ENCODE data around the gene DPEP1.
"Not testable (repeated sequence)": the region's sequence is repeated elsewhere in the genome, so short reads cannot be mapped to it uniquely, and the experiment has no call there.

The DPEP1 gene

GRCh38 chr16:89657442-89658220 lies 44.2 kb downstream of the DPEP1 start, which contains the start of the genes CHMP1A and SPATA33:
CHMP1A (minus strand) TSS chr16:89657708; CDS start chr16:89657588, 120 bp downstream.
SPATA33 (plus strand) TSS chr16:89657836; CDS start chr16:89657912, 76 bp downstream.
- DNase-seq (ENCODE audit: low read depth, low spot score), result no peak
- ChIA-PET CTCF (interaction anchor here (0.7 to 1.3 kb wide), 4 partner anchors 16 to 202 kb away, joined by 3 to 5 read pairs (median 4); partner anchors contain the start of gene CPNE7), POLR2A (interaction anchor here (0.5 to 1.1 kb wide), 4 partner anchors 24 to 243 kb away, joined by 3 to 5 read pairs (median 4); no protein-coding TSS in a partner anchor)
- peak within 1 kb of the TSS; percentile 95 for H3K4me3 ChIP-seq (ENCODE audit: low read depth, low read length)
- no peak for TF ChIP-seq CTCF (IDR thresholded peaks at IDR 0.05; ENCODE audit: insufficient read depth, low read length, missing control alignments)

GRCh38 chr16:89658221-89658879 lies 44.9 kb downstream of the DPEP1 start:
- peak overlapping the region; percentile 95 for H3K4me3 ChIP-seq (ENCODE audit: low read depth, low read length)
- DNase-seq (ENCODE audit: low read depth, low spot score), result no peak
- ChIA-PET CTCF (interaction anchor here (0.7 to 1.9 kb wide), 9 partner anchors 9 to 202 kb away, joined by 3 to 5 read pairs (median 4); partner anchors contain the start of gene CPNE7), POLR2A (no interaction called here)
- TF ChIP-seq CTCF (IDR thresholded peaks at IDR 0.05; ENCODE audit: insufficient read depth, low read length, missing control alignments), result no peak

GRCh38 chr16:89660146-89660545 lies 46.7 kb downstream of the DPEP1 start:
- ChIA-PET POLR2A (no interaction called here), CTCF (interaction anchor here (0.8 to 1.9 kb wide), 3 partner anchors 18 to 204 kb away, joined by 3 to 5 read pairs (median 3); no protein-coding TSS in a partner anchor)
- TF ChIP-seq CTCF (IDR thresholded peaks at IDR 0.05; ENCODE audit: insufficient read depth, low read length, missing control alignments), result no peak
- DNase-seq (ENCODE audit: low read depth, low spot score), result no peak
- H3K4me3 ChIP-seq (ENCODE audit: low read depth, low read length), result no peak overlapping the region

GRCh38 chr16:89661215-89661614 lies 47.8 kb downstream of the DPEP1 start:
- POLR2A ChIA-PET, result no interaction called here
- no peak for DNase-seq (ENCODE audit: low read depth, low spot score)
- TF ChIP-seq CTCF (IDR thresholded peaks at IDR 0.05; ENCODE audit: insufficient read depth, low read length, missing control alignments), result no peak
- CTCF ChIA-PET, result no interaction called here
- no peak overlapping the region for H3K4me3 ChIP-seq (ENCODE audit: low read depth, low read length)

- H3K4me3 ChIP-seq (ENCODE audit: low read depth, low read length); DNase-seq (ENCODE audit: low read depth, low spot score); POLR2A ChIA-PET: not testable (repeated sequence)
- CTCF ChIA-PET, result interaction anchor here (1.6 kb wide), 1 partner anchor 23 kb away, joined by 5 read pairs; no protein-coding TSS in a partner anchor
Observed at GRCh38 chr16:89664238-89664637, 50.8 kb downstream of the DPEP1 start.

GRCh38 chr16:89667000-89667399 lies 53.6 kb downstream of the DPEP1 start:
- POLR2A ChIA-PET; DNase-seq (ENCODE audit: low read depth, low spot score); H3K4me3 ChIP-seq (ENCODE audit: low read depth, low read length): not testable (repeated sequence)
- CTCF ChIA-PET, result interaction anchor here (1.0 to 1.4 kb wide), 2 partner anchors 8 to 101 kb away, joined by 3 to 4 read pairs; no protein-coding TSS in a partner anchor
- TF ChIP-seq CTCF (IDR thresholded peaks at IDR 0.05; ENCODE audit: insufficient read depth, low read length, missing control alignments), result peak; percentile 28

All from AG04449 (cell line).